ENCODE measurements around the gene CABLES2.

The CABLES2 gene

DNA sequence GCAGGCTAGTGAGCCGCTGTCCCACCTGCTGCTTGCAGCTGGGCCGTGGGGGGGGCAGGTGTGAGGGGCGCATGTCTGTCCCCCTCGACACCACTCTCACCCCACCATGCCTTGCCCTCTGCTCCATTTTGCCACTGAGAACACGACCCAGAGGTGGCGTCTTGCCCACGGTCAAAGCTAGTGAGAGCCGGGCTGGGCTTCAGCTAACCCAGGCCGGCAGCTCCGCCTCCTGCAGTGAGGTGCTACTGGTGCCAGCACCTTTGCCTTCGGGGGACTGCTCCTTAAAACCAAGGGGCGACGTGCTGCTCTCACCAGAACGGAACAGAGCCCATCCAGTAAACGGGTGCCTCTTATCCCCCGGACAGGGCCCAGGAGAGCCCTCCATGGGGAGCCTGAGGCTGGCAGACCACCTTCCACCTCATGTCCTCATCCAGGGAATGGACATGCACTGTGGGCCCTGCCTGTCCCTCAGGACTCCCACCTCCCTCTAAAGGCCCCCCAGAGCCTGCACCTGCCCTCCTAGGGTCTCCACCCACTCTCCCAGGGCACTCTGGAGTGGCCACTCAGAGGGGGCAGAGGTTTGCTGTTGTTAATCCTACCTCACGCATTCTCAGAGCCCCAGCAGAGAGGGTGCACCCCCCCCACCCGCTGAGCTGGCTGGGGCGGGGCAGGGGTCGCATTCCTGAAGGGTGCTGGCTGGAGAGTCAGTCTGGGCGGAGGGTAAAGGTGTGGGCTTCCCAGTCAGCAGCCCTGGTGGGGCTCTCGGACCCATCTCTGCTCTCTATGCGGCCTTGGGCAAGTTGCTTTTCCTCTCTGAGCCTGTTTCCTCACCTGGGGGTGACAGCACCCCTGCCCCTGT lies 17.4 kb upstream of the CABLES2 start:
- in situ Hi-C loops (cut with HindIII; ENCODE audit: low sequenced_read_pairs) = no loop called here
- DNase-seq (ENCODE audit: low read depth) = no peak
- H3K4me3 ChIP-seq (ENCODE audit: low read depth, low read length) = no peak overlapping the region
- TF ChIP-seq, protein P1, sequence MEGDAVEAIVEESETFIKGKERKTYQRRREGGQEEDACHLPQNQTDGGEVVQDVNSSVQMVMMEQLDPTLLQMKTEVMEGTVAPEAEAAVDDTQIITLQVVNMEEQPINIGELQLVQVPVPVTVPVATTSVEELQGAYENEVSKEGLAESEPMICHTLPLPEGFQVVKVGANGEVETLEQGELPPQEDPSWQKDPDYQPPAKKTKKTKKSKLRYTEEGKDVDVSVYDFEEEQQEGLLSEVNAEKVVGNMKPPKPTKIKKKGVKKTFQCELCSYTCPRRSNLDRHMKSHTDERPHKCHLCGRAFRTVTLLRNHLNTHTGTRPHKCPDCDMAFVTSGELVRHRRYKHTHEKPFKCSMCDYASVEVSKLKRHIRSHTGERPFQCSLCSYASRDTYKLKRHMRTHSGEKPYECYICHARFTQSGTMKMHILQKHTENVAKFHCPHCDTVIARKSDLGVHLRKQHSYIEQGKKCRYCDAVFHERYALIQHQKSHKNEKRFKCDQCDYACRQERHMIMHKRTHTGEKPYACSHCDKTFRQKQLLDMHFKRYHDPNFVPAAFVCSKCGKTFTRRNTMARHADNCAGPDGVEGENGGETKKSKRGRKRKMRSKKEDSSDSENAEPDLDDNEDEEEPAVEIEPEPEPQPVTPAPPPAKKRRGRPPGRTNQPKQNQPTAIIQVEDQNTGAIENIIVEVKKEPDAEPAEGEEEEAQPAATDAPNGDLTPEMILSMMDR (IDR thresholded peaks at IDR 0.05; ENCODE audit: low read depth, low read length, missing control alignments) = no peak

DNA sequence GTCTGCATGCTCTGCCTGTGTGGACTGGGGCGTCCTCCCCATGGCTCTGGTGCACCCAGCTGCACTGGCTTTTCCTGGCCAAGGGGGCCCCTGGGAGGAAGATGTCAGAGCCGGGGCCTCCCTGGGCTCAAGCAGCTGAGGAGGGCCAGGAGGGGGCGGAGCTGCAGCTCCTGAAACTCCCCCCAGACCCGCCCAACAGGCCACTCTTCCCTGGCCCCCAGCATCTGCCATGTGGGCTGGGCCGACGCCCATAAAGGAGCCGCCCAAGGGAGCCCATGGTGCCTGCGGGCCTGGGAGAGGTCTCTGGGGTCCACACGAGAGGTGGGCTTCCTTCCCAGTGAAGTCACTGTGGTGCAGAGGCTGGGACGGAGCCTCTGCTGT lies 16.2 kb upstream of the CABLES2 start:
- no peak overlapping the region for H3K4me3 ChIP-seq (ENCODE audit: low read depth, low read length)
- in situ Hi-C loops (cut with HindIII; ENCODE audit: low sequenced_read_pairs) = no loop called here
- no peak for DNase-seq (ENCODE audit: low read depth)
- TF ChIP-seq, protein P1 (IDR thresholded peaks at IDR 0.05; ENCODE audit: low read depth, low read length, missing control alignments) = no peak

DNA sequence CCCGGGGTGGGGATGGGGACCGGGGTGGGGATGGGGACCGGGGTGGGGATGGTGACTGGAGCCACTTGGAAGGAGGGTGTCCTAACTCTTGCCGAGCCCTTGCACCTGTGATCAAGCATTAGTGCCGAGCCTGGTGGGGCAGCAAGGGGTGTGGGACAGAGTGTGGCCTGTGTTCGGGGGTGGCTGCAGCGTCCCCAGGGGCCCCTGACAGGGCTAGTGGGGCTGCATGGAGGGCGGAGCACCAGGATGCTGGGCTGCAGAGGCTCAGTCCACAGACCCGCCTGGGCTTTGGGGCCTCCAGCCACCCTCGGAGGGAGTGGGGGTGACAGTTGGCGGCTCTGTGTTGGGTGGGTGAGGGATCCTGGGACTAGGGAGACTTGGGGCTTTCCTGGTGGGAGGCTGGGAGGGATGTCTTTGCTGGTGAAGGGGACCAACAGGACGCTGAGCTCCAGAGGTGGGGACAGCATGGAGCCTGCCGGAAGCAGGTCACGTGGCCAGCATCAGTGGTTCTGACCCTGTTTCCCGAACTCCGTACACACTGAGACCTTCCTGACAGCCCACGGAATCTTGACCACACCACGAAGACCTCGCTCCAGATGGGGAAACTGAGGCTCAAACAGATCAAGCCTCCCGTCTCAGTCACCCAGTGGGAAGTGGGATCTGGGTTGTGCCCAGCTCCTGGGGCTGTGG lies 15.7 kb upstream of the CABLES2 start:
- TF ChIP-seq, protein P1 (IDR thresholded peaks at IDR 0.05; ENCODE audit: low read depth, low read length, missing control alignments) = no peak
- DNase-seq (ENCODE audit: low read depth) = no peak
- H3K4me3 ChIP-seq (ENCODE audit: low read depth, low read length) = no peak overlapping the region
- in situ Hi-C loops (cut with HindIII; ENCODE audit: low sequenced_read_pairs) = no loop called here

DNA sequence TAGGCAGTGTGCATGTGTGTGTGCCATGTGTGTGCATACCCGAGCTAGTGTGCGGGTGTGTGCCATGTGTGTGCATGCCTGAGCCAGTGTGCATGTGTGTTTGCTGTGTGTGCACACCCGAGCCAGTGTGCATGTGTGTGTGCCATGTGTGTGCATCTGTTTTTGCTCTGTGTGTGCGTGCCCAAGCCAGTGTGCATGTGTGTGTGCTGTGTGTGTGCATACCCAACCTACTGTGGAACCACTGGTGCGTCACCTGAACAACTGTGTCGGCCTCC lies 14.6 kb upstream of the CABLES2 start:
- in situ Hi-C loops (cut with HindIII; ENCODE audit: low sequenced_read_pairs) = no loop called here
- no peak for DNase-seq (ENCODE audit: low read depth)
- no peak overlapping the region for H3K4me3 ChIP-seq (ENCODE audit: low read depth, low read length)
- TF ChIP-seq, protein P1 (IDR thresholded peaks at IDR 0.05; ENCODE audit: low read depth, low read length, missing control alignments) = no peak

DNA sequence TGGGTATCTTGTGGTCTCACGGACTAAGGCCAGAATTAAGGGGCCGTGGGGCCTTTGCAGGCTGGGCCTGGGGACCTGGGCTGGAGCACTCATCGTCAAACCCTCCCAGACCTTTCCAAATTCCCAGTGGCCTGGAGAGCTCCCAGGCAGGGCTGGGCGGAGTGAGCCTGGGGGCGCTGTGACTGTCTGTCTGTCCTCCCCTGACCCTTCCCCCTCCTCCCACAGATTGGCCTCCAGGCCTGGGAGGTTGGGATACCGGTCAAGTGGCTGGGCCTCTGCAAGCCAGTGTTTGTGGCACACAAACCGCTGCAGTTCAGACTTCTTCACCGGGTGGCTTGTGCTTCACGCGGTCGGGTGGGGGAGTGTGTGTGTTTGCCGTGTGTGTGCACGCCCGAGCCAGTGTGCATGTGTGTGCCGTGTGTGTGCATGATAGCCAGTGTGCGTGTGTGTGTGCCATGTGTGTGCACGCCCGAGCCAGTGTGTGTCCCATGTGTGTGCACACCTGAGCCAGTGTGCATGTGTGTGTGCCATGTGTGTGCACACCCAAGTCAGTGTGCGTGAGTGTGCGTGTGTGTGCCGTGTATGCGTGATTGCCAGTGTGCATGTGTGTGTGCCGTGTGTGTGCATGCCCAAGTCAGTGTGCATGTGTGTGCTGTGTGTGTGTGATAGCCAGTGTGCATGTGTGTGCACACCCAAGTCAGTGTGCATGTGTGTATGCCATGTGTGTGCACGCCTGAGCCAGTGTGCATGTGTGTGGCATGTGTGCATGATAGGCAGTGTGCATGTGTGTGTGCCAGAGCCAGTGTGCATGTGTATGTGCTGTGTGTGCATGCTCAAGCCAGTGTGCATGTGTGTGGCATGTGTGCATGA lies 14.0 kb upstream of the CABLES2 start:
- in situ Hi-C loops (cut with HindIII; ENCODE audit: low sequenced_read_pairs) = no loop called here
- H3K4me3 ChIP-seq (ENCODE audit: low read depth, low read length) = no peak overlapping the region
- DNase-seq (ENCODE audit: low read depth) = no peak
- TF ChIP-seq, protein P1 (IDR thresholded peaks at IDR 0.05; ENCODE audit: low read depth, low read length, missing control alignments) = no peak

DNA sequence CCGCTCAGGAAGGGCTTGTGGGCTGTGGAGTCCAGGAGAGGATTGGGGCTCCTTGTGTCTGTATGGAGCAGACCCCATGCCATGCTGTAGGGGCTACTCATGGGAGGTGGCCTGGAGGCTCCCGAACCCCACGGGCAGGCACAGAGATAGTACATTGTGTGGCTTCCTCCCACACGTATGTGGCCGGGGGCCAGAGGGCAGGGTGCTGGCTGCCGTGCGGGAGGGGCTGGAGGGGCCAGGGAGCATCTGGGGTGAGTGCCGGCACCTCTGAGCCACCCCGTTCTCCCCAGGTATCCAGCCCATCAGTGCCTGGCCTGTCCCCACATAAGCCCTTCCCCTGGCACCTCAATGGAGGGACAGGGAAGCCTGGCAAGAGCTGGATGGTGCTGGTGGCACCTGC lies 12.7 kb upstream of the CABLES2 start:
- no peak overlapping the region for H3K4me3 ChIP-seq (ENCODE audit: low read depth, low read length)
- TF ChIP-seq, protein P1 (IDR thresholded peaks at IDR 0.05; ENCODE audit: low read depth, low read length, missing control alignments) = no peak
- in situ Hi-C loops (cut with HindIII; ENCODE audit: low sequenced_read_pairs) = no loop called here
- no peak for DNase-seq (ENCODE audit: low read depth)

All from astrocyte of the cerebellum (primary cell).